OCI-LY7 (cell line): ENCODE data around the gene PLCG1.

Experiments
- EZH2phosphoT487 ChIP-seq: fragments of 200-600 bp; sonication (generic); IDR thresholded peaks from 2 replicates; pipeline ENCODE4 v1.6.1; 2018; ENCODE audit warnings: low read depth, borderline replicate concordance, mild to moderate bottlenecking, mixed run types, antibody characterized with exemption, low read length, moderate library complexity, mixed read lengths
- TF ChIP-seq, protein P1 (sequence below): fragments of 200-600 bp; sonication (generic); conservative IDR thresholded peaks from 2 replicates; pipeline ENCODE4 v1.5.1; 2014; ENCODE audit warnings: mild to moderate bottlenecking, antibody characterized with exemption, low read length, moderate library complexity, mixed read lengths

DNA sequence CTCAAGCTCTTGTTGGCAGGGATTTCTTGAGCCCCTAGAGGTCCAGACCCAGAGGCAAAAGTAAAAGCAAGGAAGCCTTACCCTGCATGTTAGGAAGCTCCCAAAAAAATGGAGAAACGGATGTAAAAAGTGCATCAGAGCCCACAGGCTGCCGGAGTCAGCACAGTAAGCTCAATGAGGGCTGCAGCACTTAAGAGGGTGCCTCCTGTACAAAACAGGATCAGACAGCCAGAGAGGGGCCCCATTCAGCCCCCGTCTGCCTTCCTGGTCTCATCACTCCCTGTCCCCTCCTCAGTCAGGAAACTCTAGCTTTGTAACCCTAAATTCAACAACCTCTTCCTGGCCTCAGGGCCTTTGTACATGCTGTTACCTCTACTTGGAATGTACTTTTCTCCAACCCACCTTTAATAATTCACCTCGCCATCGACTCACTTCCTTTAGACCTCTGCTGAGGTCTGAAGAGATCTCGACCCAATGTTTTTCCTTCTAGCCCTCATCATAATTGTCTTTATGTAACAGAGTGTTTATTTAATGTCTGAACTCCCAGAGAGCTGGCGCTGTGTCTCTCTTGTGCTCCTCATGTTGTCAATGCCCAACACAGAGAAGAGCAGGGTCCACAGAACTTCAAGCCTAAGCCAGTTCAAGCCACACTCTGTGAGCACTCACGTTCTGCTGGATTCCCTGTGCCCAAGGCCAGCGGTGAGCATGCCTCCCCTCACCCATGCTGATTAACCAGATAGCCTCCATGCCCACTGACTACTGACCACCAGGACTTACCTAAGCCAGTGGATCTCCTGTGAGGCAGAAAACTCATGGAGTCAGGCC lies 2.8 kb upstream of the PLCG1 start:
- TF ChIP-seq, protein P1, sequence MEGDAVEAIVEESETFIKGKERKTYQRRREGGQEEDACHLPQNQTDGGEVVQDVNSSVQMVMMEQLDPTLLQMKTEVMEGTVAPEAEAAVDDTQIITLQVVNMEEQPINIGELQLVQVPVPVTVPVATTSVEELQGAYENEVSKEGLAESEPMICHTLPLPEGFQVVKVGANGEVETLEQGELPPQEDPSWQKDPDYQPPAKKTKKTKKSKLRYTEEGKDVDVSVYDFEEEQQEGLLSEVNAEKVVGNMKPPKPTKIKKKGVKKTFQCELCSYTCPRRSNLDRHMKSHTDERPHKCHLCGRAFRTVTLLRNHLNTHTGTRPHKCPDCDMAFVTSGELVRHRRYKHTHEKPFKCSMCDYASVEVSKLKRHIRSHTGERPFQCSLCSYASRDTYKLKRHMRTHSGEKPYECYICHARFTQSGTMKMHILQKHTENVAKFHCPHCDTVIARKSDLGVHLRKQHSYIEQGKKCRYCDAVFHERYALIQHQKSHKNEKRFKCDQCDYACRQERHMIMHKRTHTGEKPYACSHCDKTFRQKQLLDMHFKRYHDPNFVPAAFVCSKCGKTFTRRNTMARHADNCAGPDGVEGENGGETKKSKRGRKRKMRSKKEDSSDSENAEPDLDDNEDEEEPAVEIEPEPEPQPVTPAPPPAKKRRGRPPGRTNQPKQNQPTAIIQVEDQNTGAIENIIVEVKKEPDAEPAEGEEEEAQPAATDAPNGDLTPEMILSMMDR, result no peak
- no peak for TF ChIP-seq EZH2phosphoT487
